OCI-LY1 (cell line): ENCODE data around the gene PRKCH.

Source experiments
- EZH2 ChIP-seq: fragments of 200-600 bp; sonication (generic), shearing (Covaris generic); IDR thresholded peaks from 2 replicates; pipeline ENCODE4 v1.8.0; 2017; ENCODE audit warnings: borderline replicate concordance, mixed run types, mild to moderate bottlenecking, antibody characterized with exemption, low read length, moderate library complexity, mixed read lengths
- TF ChIP-seq, protein P1 (sequence below): fragments of 200-600 bp; sonication (generic), shearing (Covaris generic); IDR thresholded peaks from 2 replicates; pipeline ENCODE4 v1.5.1; 2017; ENCODE audit warnings: mild to moderate bottlenecking, antibody characterized with exemption, low read length, moderate library complexity, mixed read lengths

DNA sequence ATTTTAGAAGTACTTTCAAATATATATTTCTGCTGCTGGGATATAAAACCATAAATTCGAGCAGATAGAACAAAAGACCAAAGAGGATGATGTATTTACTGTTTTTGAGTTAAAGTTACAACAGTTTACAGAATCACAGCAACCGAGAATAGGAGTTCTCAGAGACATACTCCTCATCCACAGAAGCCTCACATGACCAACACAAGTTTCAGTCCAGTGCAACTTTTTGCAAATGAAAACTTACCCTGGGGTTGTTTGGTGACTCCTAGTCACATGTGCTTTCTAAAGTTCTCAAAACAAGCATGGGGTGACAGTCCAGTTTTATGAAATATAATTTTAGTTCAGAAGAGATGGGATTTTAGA lies 117.1 kb downstream of the PRKCH start:
- TF ChIP-seq, protein P1, sequence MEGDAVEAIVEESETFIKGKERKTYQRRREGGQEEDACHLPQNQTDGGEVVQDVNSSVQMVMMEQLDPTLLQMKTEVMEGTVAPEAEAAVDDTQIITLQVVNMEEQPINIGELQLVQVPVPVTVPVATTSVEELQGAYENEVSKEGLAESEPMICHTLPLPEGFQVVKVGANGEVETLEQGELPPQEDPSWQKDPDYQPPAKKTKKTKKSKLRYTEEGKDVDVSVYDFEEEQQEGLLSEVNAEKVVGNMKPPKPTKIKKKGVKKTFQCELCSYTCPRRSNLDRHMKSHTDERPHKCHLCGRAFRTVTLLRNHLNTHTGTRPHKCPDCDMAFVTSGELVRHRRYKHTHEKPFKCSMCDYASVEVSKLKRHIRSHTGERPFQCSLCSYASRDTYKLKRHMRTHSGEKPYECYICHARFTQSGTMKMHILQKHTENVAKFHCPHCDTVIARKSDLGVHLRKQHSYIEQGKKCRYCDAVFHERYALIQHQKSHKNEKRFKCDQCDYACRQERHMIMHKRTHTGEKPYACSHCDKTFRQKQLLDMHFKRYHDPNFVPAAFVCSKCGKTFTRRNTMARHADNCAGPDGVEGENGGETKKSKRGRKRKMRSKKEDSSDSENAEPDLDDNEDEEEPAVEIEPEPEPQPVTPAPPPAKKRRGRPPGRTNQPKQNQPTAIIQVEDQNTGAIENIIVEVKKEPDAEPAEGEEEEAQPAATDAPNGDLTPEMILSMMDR: no peak
- no peak for TF ChIP-seq EZH2
